ENCODE results near the gene USP48. TPM values are rescaled to one million over a fixed set of nuclear protein-coding genes. Genes with fewer than 3 reads are reported as not detected.
"Not testable (repeated sequence)": the region's sequence is repeated elsewhere in the genome, so short reads cannot be mapped to it uniquely, and the experiment has no call there.

The USP48 gene
- total RNA-seq, 1 donor from 2014 or later = 45.7 TPM

GRCh38 chr1:21701401-21701800, 81.5 kb downstream of the USP48 start:
- DNase-seq (ENCODE audit: low read depth in 2 of 2) = no peak

GRCh38 chr1:21700094-21700493, 82.9 kb downstream of the USP48 start:
- no peak for DNase-seq (ENCODE audit: low read depth in 2 of 2)

GRCh38 chr1:21696931-21697330, 86.0 kb downstream of the USP48 start:
- no peak for DNase-seq (ENCODE audit: low read depth in 2 of 2)

GRCh38 chr1:21693732-21694131, 89.2 kb downstream of the USP48 start:
- no peak for DNase-seq (ENCODE audit: low read depth in 2 of 2)

- DNase-seq (ENCODE audit: low read depth in 2 of 2) = no peak
These were observed 91.2 kb downstream of the USP48 start for GRCh38 chr1:21691739-21692138.

GRCh38 chr1:21689661-21690372, 93.1 kb downstream of the USP48 start:
- no peak for DNase-seq (ENCODE audit: low read depth in 2 of 2)

- DNase-seq (ENCODE audit: low read depth in 2 of 2) = no peak
These were observed 95.8 kb downstream of the USP48 start for GRCh38 chr1:21687081-21687529.

- DNase-seq (ENCODE audit: low read depth in 2 of 2) = no peak
These were observed 96.8 kb downstream of the USP48 start for GRCh38 chr1:21685946-21686678.

GRCh38 chr1:21681426-21681825, 101.5 kb downstream of the USP48 start:
- no peak for DNase-seq (ENCODE audit: low read depth in 2 of 2)

GRCh38 chr1:21680918-21681317, 102.0 kb downstream of the USP48 start:
- DNase-seq (ENCODE audit: low read depth in 2 of 2) = no peak

- no peak for DNase-seq (ENCODE audit: low read depth in 2 of 2)
These were observed 102.6 kb downstream of the USP48 start for GRCh38 chr1:21680381-21680780.

- no peak for DNase-seq (ENCODE audit: low read depth in 2 of 2)
These were observed 105.8 kb downstream of the USP48 start for GRCh38 chr1:21677168-21677567.

GRCh38 chr1:21674957-21675356, 108.0 kb downstream of the USP48 start:
- no peak for DNase-seq (ENCODE audit: low read depth in 2 of 2)

- not testable (repeated sequence) for DNase-seq (ENCODE audit: low read depth in 2 of 2)
These were observed 109.1 kb downstream of the USP48 start for GRCh38 chr1:21673853-21674252.

- peak; percentile 28 to 30 for DNase-seq (ENCODE audit: low read depth in 2 of 2)
These were observed 109.6 kb downstream of the USP48 start for GRCh38 chr1:21673277-21673780.

GRCh38 chr1:21672478-21673276, 110.3 kb downstream of the USP48 start:
- no peak for DNase-seq (ENCODE audit: low read depth in 2 of 2)

GRCh38 chr1:21671915-21672314, 111.0 kb downstream of the USP48 start:
- DNase-seq (ENCODE audit: low read depth in 2 of 2) = no peak

- no peak for DNase-seq (ENCODE audit: low read depth in 2 of 2)
These were observed 111.7 kb downstream of the USP48 start for GRCh38 chr1:21670956-21671902.

- no peak for DNase-seq (ENCODE audit: low read depth in 2 of 2)
These were observed 112.7 kb downstream of the USP48 start for GRCh38 chr1:21670059-21670881.

Measured in dermis microvascular lymphatic vessel endothelial cell (primary cell).